ENCODE measurements around the gene TGFB1.

- TF ChIP-seq, protein P1, sequence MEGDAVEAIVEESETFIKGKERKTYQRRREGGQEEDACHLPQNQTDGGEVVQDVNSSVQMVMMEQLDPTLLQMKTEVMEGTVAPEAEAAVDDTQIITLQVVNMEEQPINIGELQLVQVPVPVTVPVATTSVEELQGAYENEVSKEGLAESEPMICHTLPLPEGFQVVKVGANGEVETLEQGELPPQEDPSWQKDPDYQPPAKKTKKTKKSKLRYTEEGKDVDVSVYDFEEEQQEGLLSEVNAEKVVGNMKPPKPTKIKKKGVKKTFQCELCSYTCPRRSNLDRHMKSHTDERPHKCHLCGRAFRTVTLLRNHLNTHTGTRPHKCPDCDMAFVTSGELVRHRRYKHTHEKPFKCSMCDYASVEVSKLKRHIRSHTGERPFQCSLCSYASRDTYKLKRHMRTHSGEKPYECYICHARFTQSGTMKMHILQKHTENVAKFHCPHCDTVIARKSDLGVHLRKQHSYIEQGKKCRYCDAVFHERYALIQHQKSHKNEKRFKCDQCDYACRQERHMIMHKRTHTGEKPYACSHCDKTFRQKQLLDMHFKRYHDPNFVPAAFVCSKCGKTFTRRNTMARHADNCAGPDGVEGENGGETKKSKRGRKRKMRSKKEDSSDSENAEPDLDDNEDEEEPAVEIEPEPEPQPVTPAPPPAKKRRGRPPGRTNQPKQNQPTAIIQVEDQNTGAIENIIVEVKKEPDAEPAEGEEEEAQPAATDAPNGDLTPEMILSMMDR (IDR thresholded peaks at IDR 0.05): no peak
- TF ChIP-seq POLR2AphosphoS5 (IDR thresholded peaks at IDR 0.05; ENCODE audit: low read depth, low read length): no peak
These were observed 34.1 kb downstream of the TGFB1 start for GRCh38 chr19:41319500-41320184.
